GM23338 (cell line): ENCODE results near the gene TTLL3. TPM values are rescaled to one million over a fixed set of nuclear protein-coding genes. Genes with fewer than 3 reads are reported as not detected.

Experiments used
- ATAC-seq: fragments of 200-7000 bp; cut with Tn5 transposase; 3 replicates; pipeline ENCODE4 v1.9.1; 2020
- DNase-seq: peaks from one replicate; pipeline ENCODE4 v3.0.0-alpha.2; 2015; ENCODE audit warnings: low spot score
- H2AFZ ChIP-seq: fragments of 200-600 bp; sonication (generic); 2 replicates; pipeline ENCODE4 v1.8.0; 2016; ENCODE audit warnings: antibody characterized with exemption, mild to moderate bottlenecking, moderate library complexity
- H3F3A ChIP-seq: fragments of 200-600 bp; sonication (generic); replicated peaks from 2 replicates; pipeline ENCODE4 v1.8.0; 2017; ENCODE audit warnings: antibody characterized with exemption, mixed run types, low read depth
- H3K27ac ChIP-seq: fragments of 200-600 bp; sonication (generic); 2 replicates; pipeline ENCODE4 v1.6.1; 2016; ENCODE audit warnings: low read depth
- H3K27me3 ChIP-seq: fragments of 200-600 bp; sonication (generic); 2 replicates; pipeline ENCODE4 v1.8.0; 2016; ENCODE audit warnings: mild to moderate bottlenecking, mixed run types, moderate library complexity; ENCODE audit not compliant: insufficient read depth
- H3K36me3 ChIP-seq: fragments of 200-600 bp; sonication (generic); 2 replicates; pipeline ENCODE4 v1.8.0; 2016; ENCODE audit warnings: mild to moderate bottlenecking; ENCODE audit not compliant: insufficient read depth
- H3K4me1 ChIP-seq: fragments of 200-600 bp; sonication (generic); 2 replicates; pipeline ENCODE4 v1.8.0; 2016; ENCODE audit warnings: mild to moderate bottlenecking, moderate library complexity; ENCODE audit not compliant: insufficient read depth
- H3K4me2 ChIP-seq: fragments of 200-600 bp; sonication (generic); 2 replicates; pipeline ENCODE4 v1.7.1; 2017; ENCODE audit warnings: mixed run types
- H3K4me3 ChIP-seq: fragments of 200-600 bp; sonication (generic); 2 replicates; pipeline ENCODE4 v1.6.1; 2016; ENCODE audit warnings: mixed run types
- H3K79me2 ChIP-seq: fragments of 200-600 bp; sonication (generic); replicated peaks from 2 replicates; pipeline ENCODE4 v1.8.0; 2017; ENCODE audit warnings: mild to moderate bottlenecking; ENCODE audit not compliant: insufficient read depth
- H3K9me2 ChIP-seq: fragments of 200-600 bp; sonication (generic); 2 replicates; pipeline ENCODE4 v1.8.0; 2017; ENCODE audit not compliant: insufficient read depth
- H4K20me1 ChIP-seq: fragments of 200-600 bp; sonication (generic); replicated peaks from 2 replicates; pipeline ENCODE4 v1.8.0; 2017; ENCODE audit warnings: mild to moderate bottlenecking; ENCODE audit not compliant: insufficient read depth
- H3K27ac Mint-ChIP-seq: 2 replicates; pipeline ENCODE4 v1.8.0; 2020; ENCODE audit warnings: inconsistent platforms, mild to moderate bottlenecking, moderate library complexity, mixed read lengths
- H3K27me3 Mint-ChIP-seq: 3 replicates; pipeline ENCODE4 v1.8.0; 2022; ENCODE audit warnings: low read depth, mild to moderate bottlenecking, moderate library complexity, mixed read lengths, inconsistent platforms; ENCODE audit not compliant: insufficient read depth, poor library complexity
- H3K36me3 Mint-ChIP-seq: 3 replicates; pipeline ENCODE4 v1.8.0; 2021; ENCODE audit warnings: low read depth, mild to moderate bottlenecking, inconsistent platforms, moderate library complexity, mixed read lengths
- H3K4me1 Mint-ChIP-seq: 3 replicates; pipeline ENCODE4 v1.8.0; 2020; ENCODE audit warnings: mild to moderate bottlenecking, inconsistent platforms, mixed read lengths
- H3K4me3 Mint-ChIP-seq: 3 replicates; pipeline ENCODE4 v1.8.0; 2021; ENCODE audit warnings: moderate library complexity, mild to moderate bottlenecking, inconsistent platforms, mixed read lengths
- H3K9me3 Mint-ChIP-seq: 3 replicates; pipeline ENCODE4 v1.8.0; 2020; ENCODE audit warnings: moderate library complexity, mild to moderate bottlenecking, inconsistent platforms, mixed read lengths
- EZH2phosphoT487 ChIP-seq: fragments of 200-600 bp; sonication (generic); IDR thresholded peaks from one replicate; pipeline ENCODE4 v1.8.1; 2018; ENCODE audit warnings: antibody characterized with exemption; ENCODE audit not compliant: unreplicated experiment
- NANOG ChIP-seq: IDR thresholded peaks from 2 replicates; pipeline ENCODE4 v1.6.1; 2016; ENCODE audit warnings: antibody characterized with exemption, borderline replicate concordance
- POLR2AphosphoS5 ChIP-seq: IDR thresholded peaks from 2 replicates; pipeline ENCODE4 v1.6.1; 2016; ENCODE audit warnings: antibody characterized with exemption, low read depth
- STAT1 ChIP-seq: IDR thresholded peaks from one replicate; pipeline ENCODE4 v1.6.1; 2016; ENCODE audit warnings: antibody characterized with exemption; ENCODE audit not compliant: unreplicated experiment
- ZNF331 ChIP-seq: fragments of 250-450 bp; sonication (Bioruptor Pico); IDR thresholded peaks from 2 replicates; pipeline ENCODE4 v1.5.0; 2020; ENCODE audit warnings: low read depth, mild to moderate bottlenecking, moderate library complexity
- polyA plus RNA-seq: library from polyadenylated mRNA; unstranded; fragments of >200 nt; fragmentation: Nextera tagmentation; extraction: Ambion mirVana; gene quantifications from 2 replicates; pipeline ENCODE4 v1.2.1, GENCODE V29; 2016
- total RNA-seq: library from RNA; depleted of rRNA; stranded (reverse); fragments of >200 nt; shearing (Covaris generic); gene quantifications from 2 replicates; pipeline ENCODE4 v1.2.3, GENCODE V29; 2014
- TF ChIP-seq, protein P1 (sequence below), 2 experiments: fragments of 200-600 bp in 1 of 2; sonication (generic) in 1 of 2; conservative IDR thresholded peaks; 2 replicates each; pipeline versions ENCODE4 v1.5.1 to v1.6.1; 2016 to 2017; ENCODE audit warnings: antibody characterized with exemption in 2 of 2, low read depth in 2 of 2, mild to moderate bottlenecking in 2 of 2, moderate library complexity in 1 of 2
- TF ChIP-seq, protein P2 (sequence below): IDR thresholded peaks from one replicate; pipeline ENCODE4 v1.6.1; 2018; ENCODE audit warnings: antibody characterized with exemption; ENCODE audit not compliant: unreplicated experiment
- TF ChIP-seq, protein P3 (sequence below): fragments of 250-450 bp; sonication (Bioruptor Pico); IDR thresholded peaks from 2 replicates; pipeline ENCODE4 v1.5.0; 2020; ENCODE audit warnings: mild to moderate bottlenecking, moderate library complexity

The TTLL3 gene
- total and polyA plus RNA-seq, 2 experiments from 2014 or later: 3.7 to 5.3 TPM

DNA sequence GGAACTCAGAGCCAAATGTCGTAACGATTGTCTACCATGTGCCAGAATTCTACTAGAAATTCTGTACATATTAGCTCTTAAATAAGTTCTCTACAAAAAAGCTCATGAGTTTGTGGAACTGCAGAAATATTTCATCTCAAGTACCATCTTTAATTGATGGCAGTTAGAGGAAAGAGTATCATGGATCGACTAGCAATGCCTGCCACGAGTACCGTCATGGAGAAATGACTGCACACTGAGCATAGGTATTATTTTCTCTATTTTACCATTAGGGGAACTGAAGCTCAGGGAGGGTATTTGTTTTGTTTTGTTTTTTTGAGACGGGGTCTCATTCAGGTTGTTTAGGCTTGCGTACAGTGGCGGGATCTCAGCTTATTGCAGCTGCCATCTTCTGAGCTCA lies 31.0 kb downstream of the TTLL3 start:
- Mint-ChIP-seq H3K27me3 (peaks cover 17% of the 10 kb centered on the region), H3K4me3 (no peak overlapping the region), H3K27ac (no peak overlapping the region), H3K4me1 (peaks cover 4% of the 10 kb centered on the region), H3K9me3 (no peaks in the 10 kb centered on the region; the same call in 2 of the 3 replicates), H3K36me3 (peaks cover 42% of the 10 kb centered on the region)
- H3K4me3 ChIP-seq: no peak overlapping the region
- peaks cover 6% of the 10 kb centered on the region for H3K79me2 ChIP-seq
- TF ChIP-seq, protein P1, sequence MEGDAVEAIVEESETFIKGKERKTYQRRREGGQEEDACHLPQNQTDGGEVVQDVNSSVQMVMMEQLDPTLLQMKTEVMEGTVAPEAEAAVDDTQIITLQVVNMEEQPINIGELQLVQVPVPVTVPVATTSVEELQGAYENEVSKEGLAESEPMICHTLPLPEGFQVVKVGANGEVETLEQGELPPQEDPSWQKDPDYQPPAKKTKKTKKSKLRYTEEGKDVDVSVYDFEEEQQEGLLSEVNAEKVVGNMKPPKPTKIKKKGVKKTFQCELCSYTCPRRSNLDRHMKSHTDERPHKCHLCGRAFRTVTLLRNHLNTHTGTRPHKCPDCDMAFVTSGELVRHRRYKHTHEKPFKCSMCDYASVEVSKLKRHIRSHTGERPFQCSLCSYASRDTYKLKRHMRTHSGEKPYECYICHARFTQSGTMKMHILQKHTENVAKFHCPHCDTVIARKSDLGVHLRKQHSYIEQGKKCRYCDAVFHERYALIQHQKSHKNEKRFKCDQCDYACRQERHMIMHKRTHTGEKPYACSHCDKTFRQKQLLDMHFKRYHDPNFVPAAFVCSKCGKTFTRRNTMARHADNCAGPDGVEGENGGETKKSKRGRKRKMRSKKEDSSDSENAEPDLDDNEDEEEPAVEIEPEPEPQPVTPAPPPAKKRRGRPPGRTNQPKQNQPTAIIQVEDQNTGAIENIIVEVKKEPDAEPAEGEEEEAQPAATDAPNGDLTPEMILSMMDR (conservative IDR thresholded peaks at IDR 0.05; ENCODE audit: low read depth in 2 of 2): no peak
- TF ChIP-seq STAT1: no peak
- no peak for TF ChIP-seq POLR2AphosphoS5
- TF ChIP-seq NANOG: no peak
- no peak for TF ChIP-seq EZH2phosphoT487
- no peak for TF ChIP-seq ZNF331
- TF ChIP-seq, protein P2, sequence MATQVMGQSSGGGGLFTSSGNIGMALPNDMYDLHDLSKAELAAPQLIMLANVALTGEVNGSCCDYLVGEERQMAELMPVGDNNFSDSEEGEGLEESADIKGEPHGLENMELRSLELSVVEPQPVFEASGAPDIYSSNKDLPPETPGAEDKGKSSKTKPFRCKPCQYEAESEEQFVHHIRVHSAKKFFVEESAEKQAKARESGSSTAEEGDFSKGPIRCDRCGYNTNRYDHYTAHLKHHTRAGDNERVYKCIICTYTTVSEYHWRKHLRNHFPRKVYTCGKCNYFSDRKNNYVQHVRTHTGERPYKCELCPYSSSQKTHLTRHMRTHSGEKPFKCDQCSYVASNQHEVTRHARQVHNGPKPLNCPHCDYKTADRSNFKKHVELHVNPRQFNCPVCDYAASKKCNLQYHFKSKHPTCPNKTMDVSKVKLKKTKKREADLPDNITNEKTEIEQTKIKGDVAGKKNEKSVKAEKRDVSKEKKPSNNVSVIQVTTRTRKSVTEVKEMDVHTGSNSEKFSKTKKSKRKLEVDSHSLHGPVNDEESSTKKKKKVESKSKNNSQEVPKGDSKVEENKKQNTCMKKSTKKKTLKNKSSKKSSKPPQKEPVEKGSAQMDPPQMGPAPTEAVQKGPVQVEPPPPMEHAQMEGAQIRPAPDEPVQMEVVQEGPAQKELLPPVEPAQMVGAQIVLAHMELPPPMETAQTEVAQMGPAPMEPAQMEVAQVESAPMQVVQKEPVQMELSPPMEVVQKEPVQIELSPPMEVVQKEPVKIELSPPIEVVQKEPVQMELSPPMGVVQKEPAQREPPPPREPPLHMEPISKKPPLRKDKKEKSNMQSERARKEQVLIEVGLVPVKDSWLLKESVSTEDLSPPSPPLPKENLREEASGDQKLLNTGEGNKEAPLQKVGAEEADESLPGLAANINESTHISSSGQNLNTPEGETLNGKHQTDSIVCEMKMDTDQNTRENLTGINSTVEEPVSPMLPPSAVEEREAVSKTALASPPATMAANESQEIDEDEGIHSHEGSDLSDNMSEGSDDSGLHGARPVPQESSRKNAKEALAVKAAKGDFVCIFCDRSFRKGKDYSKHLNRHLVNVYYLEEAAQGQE: no peak
- TF ChIP-seq, protein P3, sequence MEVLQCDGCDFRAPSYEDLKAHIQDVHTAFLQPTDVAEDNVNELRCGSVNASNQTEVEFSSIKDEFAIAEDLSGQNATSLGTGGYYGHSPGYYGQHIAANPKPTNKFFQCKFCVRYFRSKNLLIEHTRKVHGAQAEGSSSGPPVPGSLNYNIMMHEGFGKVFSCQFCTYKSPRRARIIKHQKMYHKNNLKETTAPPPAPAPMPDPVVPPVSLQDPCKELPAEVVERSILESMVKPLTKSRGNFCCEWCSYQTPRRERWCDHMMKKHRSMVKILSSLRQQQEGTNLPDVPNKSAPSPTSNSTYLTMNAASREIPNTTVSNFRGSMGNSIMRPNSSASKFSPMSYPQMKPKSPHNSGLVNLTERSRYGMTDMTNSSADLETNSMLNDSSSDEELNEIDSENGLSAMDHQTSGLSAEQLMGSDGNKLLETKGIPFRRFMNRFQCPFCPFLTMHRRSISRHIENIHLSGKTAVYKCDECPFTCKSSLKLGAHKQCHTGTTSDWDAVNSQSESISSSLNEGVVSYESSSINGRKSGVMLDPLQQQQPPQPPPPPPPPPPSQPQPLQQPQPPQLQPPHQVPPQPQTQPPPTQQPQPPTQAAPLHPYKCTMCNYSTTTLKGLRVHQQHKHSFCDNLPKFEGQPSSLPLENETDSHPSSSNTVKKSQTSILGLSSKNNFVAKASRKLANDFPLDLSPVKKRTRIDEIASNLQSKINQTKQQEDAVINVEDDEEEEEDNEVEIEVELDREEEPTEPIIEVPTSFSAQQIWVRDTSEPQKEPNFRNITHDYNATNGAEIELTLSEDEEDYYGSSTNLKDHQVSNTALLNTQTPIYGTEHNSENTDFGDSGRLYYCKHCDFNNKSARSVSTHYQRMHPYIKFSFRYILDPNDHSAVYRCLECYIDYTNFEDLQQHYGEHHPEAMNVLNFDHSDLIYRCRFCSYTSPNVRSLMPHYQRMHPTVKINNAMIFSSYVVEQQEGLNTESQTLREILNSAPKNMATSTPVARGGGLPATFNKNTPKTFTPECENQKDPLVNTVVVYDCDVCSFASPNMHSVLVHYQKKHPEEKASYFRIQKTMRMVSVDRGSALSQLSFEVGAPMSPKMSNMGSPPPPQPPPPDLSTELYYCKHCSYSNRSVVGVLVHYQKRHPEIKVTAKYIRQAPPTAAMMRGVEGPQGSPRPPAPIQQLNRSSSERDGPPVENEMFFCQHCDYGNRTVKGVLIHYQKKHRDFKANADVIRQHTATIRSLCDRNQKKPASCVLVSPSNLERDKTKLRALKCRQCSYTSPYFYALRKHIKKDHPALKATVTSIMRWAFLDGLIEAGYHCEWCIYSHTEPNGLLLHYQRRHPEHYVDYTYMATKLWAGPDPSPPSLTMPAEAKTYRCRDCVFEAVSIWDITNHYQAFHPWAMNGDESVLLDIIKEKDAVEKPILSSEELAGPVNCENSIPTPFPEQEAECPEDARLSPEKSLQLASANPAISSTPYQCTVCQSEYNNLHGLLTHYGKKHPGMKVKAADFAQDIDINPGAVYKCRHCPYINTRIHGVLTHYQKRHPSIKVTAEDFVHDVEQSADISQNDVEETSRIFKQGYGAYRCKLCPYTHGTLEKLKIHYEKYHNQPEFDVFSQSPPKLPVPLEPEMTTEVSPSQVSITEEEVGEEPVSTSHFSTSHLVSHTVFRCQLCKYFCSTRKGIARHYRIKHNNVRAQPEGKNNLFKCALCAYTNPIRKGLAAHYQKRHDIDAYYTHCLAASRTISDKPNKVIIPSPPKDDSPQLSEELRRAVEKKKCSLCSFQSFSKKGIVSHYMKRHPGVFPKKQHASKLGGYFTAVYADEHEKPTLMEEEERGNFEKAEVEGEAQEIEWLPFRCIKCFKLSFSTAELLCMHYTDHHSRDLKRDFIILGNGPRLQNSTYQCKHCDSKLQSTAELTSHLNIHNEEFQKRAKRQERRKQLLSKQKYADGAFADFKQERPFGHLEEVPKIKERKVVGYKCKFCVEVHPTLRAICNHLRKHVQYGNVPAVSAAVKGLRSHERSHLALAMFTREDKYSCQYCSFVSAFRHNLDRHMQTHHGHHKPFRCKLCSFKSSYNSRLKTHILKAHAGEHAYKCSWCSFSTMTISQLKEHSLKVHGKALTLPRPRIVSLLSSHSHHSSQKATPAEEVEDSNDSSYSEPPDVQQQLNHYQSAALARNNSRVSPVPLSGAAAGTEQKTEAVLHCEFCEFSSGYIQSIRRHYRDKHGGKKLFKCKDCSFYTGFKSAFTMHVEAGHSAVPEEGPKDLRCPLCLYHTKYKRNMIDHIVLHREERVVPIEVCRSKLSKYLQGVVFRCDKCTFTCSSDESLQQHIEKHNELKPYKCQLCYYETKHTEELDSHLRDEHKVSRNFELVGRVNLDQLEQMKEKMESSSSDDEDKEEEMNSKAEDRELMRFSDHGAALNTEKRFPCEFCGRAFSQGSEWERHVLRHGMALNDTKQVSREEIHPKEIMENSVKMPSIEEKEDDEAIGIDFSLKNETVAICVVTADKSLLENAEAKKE (CRISPR knock-in tag): no peak
- H3K4me1 ChIP-seq: peaks cover 10% of the 10 kb centered on the region; the same call in 1 of the 2 replicates
- H3K36me3 ChIP-seq: 0 out of 2 replicates have a peak, but pooled peaks cover 4% of the 10 kb centered on the region
- H2AFZ ChIP-seq: no peak overlapping the region
- H3K27me3 ChIP-seq: no peaks in the 10 kb centered on the region
- ATAC-seq (no peak), DNase-seq (no peak)
- H4K20me1 ChIP-seq: peaks cover 6% of the 10 kb centered on the region; the same call in 1 of the 2 replicates
- H3K4me2 ChIP-seq: no peak overlapping the region
- peaks cover 16% of the 10 kb centered on the region; the same call in 1 of the 2 replicates for H3F3A ChIP-seq
- H3K9me2 ChIP-seq: no peaks in the 10 kb centered on the region
- H3K27ac ChIP-seq: no peak overlapping the region
